Stomach (tissue), 4 donors: ENCODE measurements around the gene DLG2.

ENCODE experiments used
- CTCF ChIP-seq, 7 experiments: fragments of 450-650 bp in 4 of 7; fragments of 200-600 bp in 3 of 7; sonication (generic) in 3 of 7; IDR thresholded peaks; one replicate each; pipeline ENCODE4 v1.5.1; 2016 to 2019; ENCODE audit warnings: antibody characterized with exemption in 7 of 7, control low read depth in 2 of 7, mild to moderate bottlenecking in 1 of 7
- EP300 ChIP-seq: sonication (generic); formaldehyde crosslinking; IDR thresholded peaks from one replicate; pipeline ENCODE4 v1.6.1; 2017; ENCODE audit warnings: antibody characterized with exemption
- POLR2A ChIP-seq, 4 donors: fragments of 450-650 bp; IDR thresholded peaks; one replicate each; pipeline ENCODE4 v1.6.1; 2016; ENCODE audit warnings: antibody characterized with exemption in 4 of 4, control low read depth in 2 of 4, mild to moderate bottlenecking in 1 of 4, moderate library complexity in 1 of 4

- no peak for TF ChIP-seq POLR2A (IDR thresholded peaks at IDR 0.05)
- TF ChIP-seq CTCF (IDR thresholded peaks at IDR 0.05): no peak
- TF ChIP-seq EP300: no peak
Observed at GRCh38 chr11:84129961-84130576, 1497.1 kb downstream of the DLG2 start.
